B cell (primary cell): Measurements from ENCODE around the gene KRT34. TPM values are rescaled to one million over a fixed set of nuclear protein-coding genes. Genes with fewer than 3 reads are reported as not detected.

Experiments
- ATAC-seq: fragments of 200-7000 bp; cut with Tn5 transposase; one replicate; pipeline ENCODE4 v1.10.0; 2021; ENCODE audit warnings: low read depth, mild to moderate bottlenecking, moderate number of reproducible peaks, moderate library complexity
- CTCF ChIA-PET: fragments of 350-600 bp; sonication (Branson Sonifier 250); formaldehyde crosslinking; loops from one replicate; lab custom pipeline; 2021; ENCODE audit warnings: antibody characterized with exemption, inconsistent platforms; lab: Charles Lee
- POLR2A ChIA-PET: fragments of 350-600 bp; sonication (Branson Sonifier 250); formaldehyde crosslinking; loops from one replicate; lab custom pipeline; 2021; ENCODE audit warnings: antibody characterized with exemption; lab: Charles Lee
- DNase-seq: peaks from one replicate; pipeline ENCODE4 v3.0.0; 2013
- H2AFZ ChIP-seq: 2 replicates; pipeline ENCODE4 v1.6.1; 2012; ENCODE audit warnings: mild to moderate bottlenecking, low read depth, low read length; ENCODE audit not compliant: insufficient read depth, poor library complexity, severe bottlenecking
- H3K27ac ChIP-seq, 2 donors: 1 replicate in 1 of 2; 2 replicates in 1 of 2; pipeline ENCODE4 v1.5.1; 2012 to 2013; ENCODE audit warnings: low read length in 2 of 2, mild to moderate bottlenecking in 2 of 2, moderate library complexity in 1 of 2
- H3K27me3 ChIP-seq, 4 experiments: fragments of 200-600 bp in 1 of 4; sonication (generic) in 1 of 4; replicated peaks in 1 of 4; 1 replicate in 2 of 4; 2 replicates in 2 of 4; pipeline versions ENCODE4 v1.6.1 to v1.7.0; 2013 to 2016; ENCODE audit warnings: low read length in 3 of 4, mild to moderate bottlenecking in 2 of 4, mixed read lengths in 1 of 4, moderate library complexity in 1 of 4; ENCODE audit not compliant: insufficient read depth in 4 of 4, control insufficient read depth in 3 of 4; ENCODE audit errors: control extremely low read depth in 1 of 4
- H3K36me3 ChIP-seq, 2 experiments: replicated peaks in 1 of 2; 1 replicate in 1 of 2; 2 replicates in 1 of 2; pipeline versions ENCODE4 v1.6.1 to v1.7.1; 2013; ENCODE audit warnings: low read length in 1 of 2; ENCODE audit not compliant: insufficient read depth in 2 of 2, control insufficient read depth in 1 of 2; ENCODE audit errors: control extremely low read depth in 1 of 2, extremely low read depth in 1 of 2
- H3K4me1 ChIP-seq, 2 donors: fragments of 200-600 bp in 1 of 2; sonication (generic) in 1 of 2; 1 replicate in 1 of 2; 2 replicates in 1 of 2; pipeline versions ENCODE4 v1.5.1 to v1.6.1; 2013 to 2017; ENCODE audit warnings: low read length in 2 of 2; ENCODE audit not compliant: control insufficient read depth in 2 of 2, insufficient read depth in 2 of 2
- H3K4me2 ChIP-seq: replicated peaks from 2 replicates; pipeline ENCODE3; 2012; ENCODE audit warnings: mild to moderate bottlenecking, low read depth, low read length; ENCODE audit not compliant: poor library complexity, severe bottlenecking
- H3K4me3 ChIP-seq, 5 experiments: fragments of 200-600 bp in 1 of 5; sonication (generic) in 1 of 5; 1 replicate in 3 of 5; 2 replicates in 2 of 5; pipeline versions ENCODE4 v1.5.1 to v1.7.0; 2011 to 2016; ENCODE audit warnings: low read length in 4 of 5, mild to moderate bottlenecking in 4 of 5, low read depth in 2 of 5, control low read depth in 1 of 5, moderate library complexity in 1 of 5; ENCODE audit not compliant: insufficient read depth in 1 of 5; ENCODE audit errors: control extremely low read depth in 1 of 5, extremely low read depth in 1 of 5
- H3K79me2 ChIP-seq: fragments of 200-600 bp; sonication (generic); one replicate; pipeline ENCODE4 v1.6.0; 2016; ENCODE audit warnings: low read length; ENCODE audit not compliant: control insufficient read depth, insufficient read depth
- H3K9ac ChIP-seq: fragments of 200-600 bp; sonication (generic); 2 replicates; pipeline ENCODE4 v1.6.1; 2017; ENCODE audit warnings: mild to moderate bottlenecking, low read length, moderate library complexity
- H3K9me3 ChIP-seq, 3 donors: one replicate each; pipeline versions ENCODE4 v1.6.1 to v1.7.1; 2013; ENCODE audit warnings: low read length in 2 of 3; ENCODE audit not compliant: control insufficient read depth in 2 of 3, insufficient read depth in 1 of 3; ENCODE audit errors: control extremely low read depth in 1 of 3
- H4K20me1 ChIP-seq: 2 replicates; pipeline ENCODE4 v1.6.0; 2012; ENCODE audit warnings: mild to moderate bottlenecking, low read length; ENCODE audit not compliant: insufficient read depth, control insufficient read depth, poor library complexity, severe bottlenecking
- H3K27ac Mint-ChIP-seq: one replicate; pipeline ENCODE4 v1.8.0; 2021; ENCODE audit warnings: mixed read lengths
- H3K27me3 Mint-ChIP-seq: one replicate; pipeline ENCODE4 v1.8.0; 2021; ENCODE audit warnings: mixed read lengths
- H3K4me1 Mint-ChIP-seq: one replicate; pipeline ENCODE4 v1.8.0; 2021; ENCODE audit warnings: mixed read lengths
- H3K4me3 Mint-ChIP-seq: one replicate; pipeline ENCODE4 v1.8.0; 2021; ENCODE audit warnings: mixed read lengths
- H3K9me3 Mint-ChIP-seq: one replicate; pipeline ENCODE4 v1.8.0; 2022; ENCODE audit warnings: mixed read lengths; ENCODE audit not compliant: insufficient read depth
- CTCF ChIP-seq: fragments of 200-600 bp; IDR thresholded peaks from one replicate; pipeline ENCODE4 v1.8.0; 2022; ENCODE audit warnings: antibody characterized with exemption, mild to moderate bottlenecking
- EZH2 ChIP-seq: IDR thresholded peaks from 2 replicates; pipeline ENCODE4 v1.6.1; 2012; ENCODE audit warnings: borderline replicate concordance, low read depth, mild to moderate bottlenecking, moderate library complexity, low read length; ENCODE audit not compliant: insufficient read depth, poor library complexity, severe bottlenecking
- WGBS: methylation state at CpG from one replicate; pipeline ENCODE4 v1.1.5; 2013; ENCODE audit warnings: missing lambda C conversion rate; ENCODE audit not compliant: insufficient coverage; 5-methylcytosine and 5-hydroxymethylcytosine counted together
- intact Hi-C: fragments of 100-400 bp; cut with micrococcal nuclease; formaldehyde crosslinking; loops from one replicate; pipeline ENCODE4 v1.10.0; 2022
- polyA plus RNA-seq: library from polyadenylated mRNA; depleted of rRNA; stranded (reverse); fragments of >200 nt; gene quantifications from 2 replicates; pipeline ENCODE4 v1.2.3, GENCODE V29; 2012
- total RNA-seq, 2 donors: library from RNA; stranded (reverse); fragments of 120-200 nt in 1 of 2; gene quantifications; 1 replicate in 1 of 2; 2 replicates in 1 of 2; pipeline versions ENCODE4 v1.2.3 to v1.2.4, GENCODE V29; 2013 to 2022

KRT34 gene
- total and polyA plus RNA-seq, 2 donors (not counting 1 experiment from before 2014, with no cell fraction given), result not detected

- Mint-ChIP-seq H3K27me3 (peaks cover 23% of the 10 kb centered on the region), H3K4me3 (no peak overlapping the region), H3K27ac (no peak overlapping the region), H3K9me3 (no peaks in the 10 kb centered on the region), H3K4me1 (no peaks in the 10 kb centered on the region)
- Histone ChIP-seq H3K9ac (no peak overlapping the region), H3K9me3 (no peaks in the 10 kb centered on the region), H2AFZ (no peak overlapping the region), H3K4me2 (no peak overlapping the region), H3K4me1 (no peaks in the 10 kb centered on the region), H3K4me3 (no peak overlapping the region), H4K20me1 (no peaks in the 10 kb centered on the region), H3K27me3 (peaks cover 0 to 6% (median 2%) of the 10 kb centered on the region in 4 experiments), H3K27ac (no peak overlapping the region), H3K79me2 (no peaks in the 10 kb centered on the region), H3K36me3 (no peaks in the 10 kb centered on the region)
- WGBS, result no CpG with 5 or more reads among the region's 2 CpGs
- TF ChIP-seq EZH2, result no peak
- intact Hi-C loops, result no loop called here
- no peak for ATAC-seq
- DNase-seq, result no peak
- ChIA-PET POLR2A (no interaction called here), CTCF (no interaction called here)
These were observed 13.1 kb downstream of the KRT34 start for GRCh38 chr17:41369023-41369422.

GRCh38 chr17:41367426-41368075, 14.6 kb downstream of the KRT34 start:
- POLR2A ChIA-PET, result no interaction called here
- no peak overlapping the region for H3K4me3 Mint-ChIP-seq
- DNase-seq, result no peak
- H3K27ac ChIP-seq, result no peak overlapping the region
- intact Hi-C loops, result no loop called here
- H3K9me3 Mint-ChIP-seq, result no peaks in the 10 kb centered on the region
- H3K9me3 ChIP-seq, result no peaks in the 10 kb centered on the region
- 98% methylated on average over 6 of the region's 10 CpGs for WGBS
- no peaks in the 10 kb centered on the region for H3K4me1 ChIP-seq
- H3K4me3 ChIP-seq, result no peak overlapping the region
- peaks cover 30% of the 10 kb centered on the region for H3K27me3 Mint-ChIP-seq
- TF ChIP-seq CTCF (no peak), EZH2 (no peak)
- no peak overlapping the region for H2AFZ ChIP-seq
- no peak for ATAC-seq
- CTCF ChIA-PET, result no interaction called here
- no peaks in the 10 kb centered on the region for H3K36me3 ChIP-seq
- no peak overlapping the region for H3K9ac ChIP-seq
- no peaks in the 10 kb centered on the region for H3K4me1 Mint-ChIP-seq
- peaks cover 0 to 6% (median 0%) of the 10 kb centered on the region in 4 experiments for H3K27me3 ChIP-seq
- no peaks in the 10 kb centered on the region for H4K20me1 ChIP-seq
- H3K4me2 ChIP-seq, result no peak overlapping the region
- H3K79me2 ChIP-seq, result no peaks in the 10 kb centered on the region
- H3K27ac Mint-ChIP-seq, result no peak overlapping the region
